BE2C (cell line): ENCODE results near the gene HBB.

Experiments
- DNase-seq: peaks from one replicate; pipeline ENCODE4 v3.0.0-alpha.2; 2020
- H3K27me3 ChIP-seq: fragments of 250-450 bp; sonication (Bioruptor Pico); 2 replicates; pipeline ENCODE4 v1.5.1; 2020; ENCODE audit warnings: mild to moderate bottlenecking
- H3K36me3 ChIP-seq: fragments of 250-450 bp; sonication (Bioruptor Pico); 2 replicates; pipeline ENCODE4 v1.5.1; 2020; ENCODE audit warnings: mild to moderate bottlenecking
- H3K4me1 ChIP-seq: fragments of 250-450 bp; sonication (Bioruptor Pico); 2 replicates; pipeline ENCODE4 v1.5.1; 2020
- H3K4me3 ChIP-seq: 2 replicates; pipeline ENCODE4 v1.5.1; 2011; ENCODE audit warnings: low read depth, low read length
- H3K9me3 ChIP-seq: fragments of 250-450 bp; sonication (Bioruptor Pico); 2 replicates; pipeline ENCODE4 v1.5.1; 2020
- CTCF ChIP-seq: IDR thresholded peaks from 2 replicates; pipeline ENCODE4 v1.5.1; 2012; ENCODE audit warnings: mild to moderate bottlenecking, low read depth, low read length

Gene HBB

GRCh38 chr11:5225480-5225871 lies 1.4 kb downstream of the HBB start:
- H3K4me1 ChIP-seq: no peaks in the 10 kb centered on the region
- DNase-seq: no peak
- no peaks in the 10 kb centered on the region for H3K9me3 ChIP-seq
- no peaks in the 10 kb centered on the region for H3K27me3 ChIP-seq
- no peak overlapping the region for H3K4me3 ChIP-seq
- no peaks in the 10 kb centered on the region for H3K36me3 ChIP-seq
- TF ChIP-seq CTCF: no peak

- Histone ChIP-seq H3K4me3 (no peak overlapping the region), H3K27me3 (no peaks in the 10 kb centered on the region), H3K9me3 (no peaks in the 10 kb centered on the region), H3K36me3 (no peaks in the 10 kb centered on the region), H3K4me1 (no peaks in the 10 kb centered on the region)
- no peak for DNase-seq
- no peak for TF ChIP-seq CTCF
These were observed 2.1 kb downstream of the HBB start for GRCh38 chr11:5224538-5225479.

DNA sequence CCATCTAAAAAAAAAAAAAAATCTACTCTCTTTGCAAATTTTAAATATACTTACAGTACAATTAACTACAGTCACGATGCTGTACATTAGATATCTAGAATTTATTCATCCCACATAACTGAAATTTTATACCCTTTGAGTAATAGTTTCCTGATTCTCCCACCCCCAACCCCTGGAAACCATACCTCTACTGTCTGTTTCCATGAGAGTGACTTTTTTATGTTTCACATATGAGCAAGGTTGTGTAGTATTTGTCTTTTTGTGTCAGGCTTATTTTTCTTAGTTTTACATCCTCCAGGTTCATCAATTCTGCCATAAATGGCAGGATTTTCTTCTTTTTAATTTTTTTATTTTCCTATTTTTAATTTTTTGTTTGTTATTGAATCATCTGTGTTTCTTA lies 3.2 kb downstream of the HBB start:
- no peaks in the 10 kb centered on the region for H3K4me1 ChIP-seq
- no peaks in the 10 kb centered on the region for H3K27me3 ChIP-seq
- no peaks in the 10 kb centered on the region for H3K9me3 ChIP-seq
- H3K4me3 ChIP-seq: no peak overlapping the region
- no peak for DNase-seq
- TF ChIP-seq CTCF: no peak
- no peaks in the 10 kb centered on the region for H3K36me3 ChIP-seq

DNA sequence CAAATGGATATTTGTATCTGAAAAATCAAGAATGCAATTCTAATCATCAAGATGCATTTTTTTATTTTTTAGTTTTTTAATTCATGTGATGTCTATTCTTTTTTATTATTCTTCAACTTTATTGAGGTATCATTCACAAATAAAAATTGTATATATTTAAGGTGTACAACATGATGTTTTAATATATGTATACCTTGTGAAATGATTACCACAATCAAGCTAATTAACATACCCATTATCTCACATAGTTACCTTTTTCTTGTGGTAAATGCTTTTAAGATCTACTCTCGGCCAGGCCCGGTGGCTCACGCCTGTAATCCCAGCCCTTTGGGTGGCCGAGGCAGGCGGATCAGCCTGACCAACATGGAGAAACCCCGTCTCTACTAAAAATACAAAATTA lies 3.7 kb downstream of the HBB start:
- no peaks in the 10 kb centered on the region for H3K36me3 ChIP-seq
- no peak overlapping the region for H3K4me3 ChIP-seq
- DNase-seq: no peak
- no peaks in the 10 kb centered on the region for H3K9me3 ChIP-seq
- no peak for TF ChIP-seq CTCF
- no peaks in the 10 kb centered on the region for H3K27me3 ChIP-seq
- no peaks in the 10 kb centered on the region for H3K4me1 ChIP-seq

- H3K9me3 ChIP-seq: no peaks in the 10 kb centered on the region
- no peak for DNase-seq
- H3K36me3 ChIP-seq: no peaks in the 10 kb centered on the region
- no peaks in the 10 kb centered on the region for H3K4me1 ChIP-seq
- no peak for TF ChIP-seq CTCF
- H3K27me3 ChIP-seq: no peaks in the 10 kb centered on the region
- H3K4me3 ChIP-seq: no peak overlapping the region
These were observed 16.4 kb downstream of the HBB start for GRCh38 chr11:5210376-5210885.

GRCh38 chr11:5204787-5205186 lies 22.1 kb downstream of the HBB start:
- Histone ChIP-seq H3K9me3 (no peaks in the 10 kb centered on the region), H3K4me3 (no peak overlapping the region), H3K4me1 (no peaks in the 10 kb centered on the region), H3K27me3 (no peaks in the 10 kb centered on the region), H3K36me3 (no peaks in the 10 kb centered on the region)
- no peak for DNase-seq
- TF ChIP-seq CTCF: 0 out of 2 replicates have a peak, but pooled peaks have one; percentile 9
